Astrocyte (in vitro differentiated cells and primary cell): ENCODE results near the gene DHFR2.

ENCODE experiments used
- EZH2 ChIP-seq: IDR thresholded peaks from 2 replicates; pipeline ENCODE4 v1.6.1; 2012; ENCODE audit warnings: mild to moderate bottlenecking, low read length, inconsistent platforms; ENCODE audit not compliant: insufficient read depth
- TF ChIP-seq, protein P1 (sequence below): IDR thresholded peaks from 2 replicates; pipeline ENCODE4 v1.5.1; 2011; ENCODE audit warnings: low read depth, mild to moderate bottlenecking, inconsistent platforms, low read length, moderate library complexity; ENCODE audit not compliant: insufficient read depth

DNA sequence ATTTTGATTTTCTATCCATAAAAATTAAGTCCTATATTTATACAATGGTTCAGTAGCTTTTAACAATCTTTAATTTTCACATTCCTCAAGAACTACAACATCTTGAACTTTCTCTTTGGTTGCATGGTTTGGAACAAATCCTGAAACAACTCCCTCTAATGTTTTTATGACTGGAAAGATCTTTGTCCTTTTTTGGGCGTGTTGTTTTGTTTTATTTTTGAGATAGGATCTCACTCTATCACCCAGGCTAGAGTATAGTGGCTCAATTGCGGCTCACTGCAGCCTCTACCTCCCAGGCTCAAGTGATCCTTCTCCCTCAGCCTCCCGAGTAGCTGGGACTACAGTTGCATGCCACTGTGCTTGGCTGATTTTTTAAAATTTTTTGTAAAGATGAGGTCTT, 38.3 kb downstream of the DHFR2 start:
- TF ChIP-seq, protein P1, sequence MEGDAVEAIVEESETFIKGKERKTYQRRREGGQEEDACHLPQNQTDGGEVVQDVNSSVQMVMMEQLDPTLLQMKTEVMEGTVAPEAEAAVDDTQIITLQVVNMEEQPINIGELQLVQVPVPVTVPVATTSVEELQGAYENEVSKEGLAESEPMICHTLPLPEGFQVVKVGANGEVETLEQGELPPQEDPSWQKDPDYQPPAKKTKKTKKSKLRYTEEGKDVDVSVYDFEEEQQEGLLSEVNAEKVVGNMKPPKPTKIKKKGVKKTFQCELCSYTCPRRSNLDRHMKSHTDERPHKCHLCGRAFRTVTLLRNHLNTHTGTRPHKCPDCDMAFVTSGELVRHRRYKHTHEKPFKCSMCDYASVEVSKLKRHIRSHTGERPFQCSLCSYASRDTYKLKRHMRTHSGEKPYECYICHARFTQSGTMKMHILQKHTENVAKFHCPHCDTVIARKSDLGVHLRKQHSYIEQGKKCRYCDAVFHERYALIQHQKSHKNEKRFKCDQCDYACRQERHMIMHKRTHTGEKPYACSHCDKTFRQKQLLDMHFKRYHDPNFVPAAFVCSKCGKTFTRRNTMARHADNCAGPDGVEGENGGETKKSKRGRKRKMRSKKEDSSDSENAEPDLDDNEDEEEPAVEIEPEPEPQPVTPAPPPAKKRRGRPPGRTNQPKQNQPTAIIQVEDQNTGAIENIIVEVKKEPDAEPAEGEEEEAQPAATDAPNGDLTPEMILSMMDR, result no peak
- TF ChIP-seq EZH2, result no peak
